Raji (cell line): ENCODE measurements around the gene TMEM125.

Experiments
- POLR2A ChIP-seq: IDR thresholded peaks from 2 replicates; pipeline ENCODE4 v1.6.1; 2011; ENCODE audit warnings: low read depth, low read length, control low read depth; ENCODE audit not compliant: insufficient read depth

TMEM125 gene

DNA sequence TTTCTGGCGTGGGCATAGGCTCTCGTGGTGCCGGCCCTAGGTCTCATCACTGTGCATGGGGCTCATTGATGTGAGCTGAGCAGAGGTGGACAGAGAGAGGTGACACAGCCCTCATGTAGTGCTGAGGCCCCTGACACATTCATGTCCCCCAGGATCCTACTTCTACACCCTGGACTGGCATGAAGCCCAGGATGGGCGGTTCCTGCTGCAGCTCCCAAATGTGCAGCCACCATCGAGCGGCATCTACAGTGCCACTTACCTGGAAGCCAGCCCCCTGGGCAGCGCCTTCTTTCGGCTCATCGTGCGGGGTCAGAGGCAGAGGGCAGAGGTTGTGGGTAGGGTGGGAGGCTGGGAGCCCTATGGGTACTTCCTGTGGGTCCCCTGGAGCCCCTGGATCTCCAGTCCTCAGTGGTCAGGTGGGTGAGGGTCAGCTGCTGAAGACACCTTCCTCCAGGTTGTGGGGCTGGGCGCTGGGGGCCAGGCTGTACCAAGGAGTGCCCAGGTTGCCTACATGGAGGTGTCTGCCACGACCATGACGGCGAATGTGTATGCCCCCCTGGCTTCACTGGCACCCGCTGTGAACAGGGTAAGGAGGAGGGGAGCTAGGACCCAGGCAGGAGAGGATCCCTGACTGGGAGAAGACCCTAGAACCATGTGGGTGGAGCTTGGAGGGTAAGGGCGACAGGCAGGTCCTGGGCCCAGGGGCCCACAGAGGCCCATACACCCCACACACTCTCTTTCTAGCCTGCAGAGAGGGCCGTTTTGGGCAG, 37.1 kb downstream of the TMEM125 start:
- no peak for TF ChIP-seq POLR2A

DNA sequence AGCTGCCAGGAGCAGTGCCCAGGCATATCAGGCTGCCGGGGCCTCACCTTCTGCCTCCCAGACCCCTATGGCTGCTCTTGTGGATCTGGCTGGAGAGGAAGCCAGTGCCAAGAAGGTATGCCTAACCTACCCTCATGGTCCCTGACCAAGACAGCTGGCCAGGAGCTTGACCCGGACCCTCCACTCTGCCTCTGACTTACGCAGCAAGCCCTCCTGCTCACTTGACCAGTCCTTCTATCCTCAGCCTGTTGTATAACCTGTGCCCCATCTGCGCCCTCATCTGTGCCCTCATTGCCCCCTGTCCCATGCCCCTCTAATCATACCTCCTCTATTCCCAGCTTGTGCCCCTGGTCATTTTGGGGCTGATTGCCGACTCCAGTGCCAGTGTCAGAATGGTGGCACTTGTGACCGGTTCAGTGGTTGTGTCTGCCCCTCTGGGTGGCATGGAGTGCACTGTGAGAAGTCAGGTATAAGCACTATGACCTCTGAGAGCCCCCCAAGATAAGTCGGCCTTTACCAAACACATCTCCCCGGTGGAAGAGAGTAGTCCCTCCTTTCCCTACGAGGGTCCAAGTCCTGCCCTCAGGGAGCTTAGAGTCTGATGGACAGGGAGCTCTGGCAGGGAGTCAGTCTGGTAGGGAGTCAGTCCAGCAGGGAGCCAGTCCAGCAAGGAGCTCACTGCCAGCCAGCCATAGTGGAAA, 37.8 kb downstream of the TMEM125 start:
- no peak for TF ChIP-seq POLR2A

DNA sequence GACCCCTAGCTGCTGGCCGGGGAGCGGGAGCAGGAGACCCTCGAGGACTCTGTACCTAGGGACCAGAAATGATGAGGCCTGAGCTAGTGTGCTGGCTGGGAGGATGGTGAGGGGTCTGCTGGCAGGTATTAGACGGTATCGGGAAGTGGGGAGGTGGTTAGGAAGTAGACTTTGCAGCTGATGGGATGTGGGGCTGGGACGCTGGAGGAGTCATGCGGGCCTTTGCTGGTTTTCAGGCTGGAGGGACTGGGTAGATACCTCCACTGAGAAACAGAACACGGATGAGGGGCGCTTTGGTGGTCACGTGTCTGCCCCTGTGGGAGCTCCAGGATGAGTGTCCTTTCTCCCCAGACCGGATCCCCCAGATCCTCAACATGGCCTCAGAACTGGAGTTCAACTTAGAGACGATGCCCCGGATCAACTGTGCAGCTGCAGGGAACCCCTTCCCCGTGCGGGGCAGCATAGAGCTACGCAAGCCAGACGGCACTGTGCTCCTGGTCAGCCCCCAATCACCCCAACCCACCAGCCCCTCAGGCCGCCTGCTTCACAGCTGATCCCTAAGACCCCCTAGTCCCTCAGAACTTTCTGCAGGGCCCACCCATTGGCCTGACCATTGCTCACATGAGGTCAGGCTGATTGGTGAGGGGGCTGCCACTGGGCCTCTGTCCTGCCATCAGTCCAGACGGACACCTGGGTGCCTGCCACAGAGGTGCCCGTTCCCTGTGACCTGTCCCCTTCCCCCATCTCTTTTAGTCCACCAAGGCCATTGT, 39.0 kb downstream of the TMEM125 start:
- no peak for TF ChIP-seq POLR2A

GRCh38 chr1:43309405-43310025, 39.7 kb downstream of the TMEM125 start:
- no peak for TF ChIP-seq POLR2A

GRCh38 chr1:43311521-43311920, 41.7 kb downstream of the TMEM125 start:
- no peak for TF ChIP-seq POLR2A

DNA sequence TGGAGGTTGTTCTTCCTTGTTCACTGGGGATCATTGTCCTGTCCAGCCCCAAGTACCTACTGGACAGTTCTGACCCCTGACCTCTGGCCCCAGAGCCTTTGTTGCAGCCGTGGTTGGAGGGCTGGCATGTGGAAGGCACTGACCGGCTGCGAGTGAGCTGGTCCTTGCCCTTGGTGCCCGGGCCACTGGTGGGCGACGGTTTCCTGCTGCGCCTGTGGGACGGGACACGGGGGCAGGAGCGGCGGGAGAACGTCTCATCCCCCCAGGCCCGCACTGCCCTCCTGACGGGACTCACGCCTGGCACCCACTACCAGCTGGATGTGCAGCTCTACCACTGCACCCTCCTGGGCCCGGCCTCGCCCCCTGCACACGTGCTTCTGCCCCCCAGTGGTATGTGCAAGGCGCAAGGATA, 42.4 kb downstream of the TMEM125 start:
- TF ChIP-seq POLR2A: no peak

GRCh38 chr1:43312663-43313515, 43.1 kb downstream of the TMEM125 start:
- TF ChIP-seq POLR2A: no peak

DNA sequence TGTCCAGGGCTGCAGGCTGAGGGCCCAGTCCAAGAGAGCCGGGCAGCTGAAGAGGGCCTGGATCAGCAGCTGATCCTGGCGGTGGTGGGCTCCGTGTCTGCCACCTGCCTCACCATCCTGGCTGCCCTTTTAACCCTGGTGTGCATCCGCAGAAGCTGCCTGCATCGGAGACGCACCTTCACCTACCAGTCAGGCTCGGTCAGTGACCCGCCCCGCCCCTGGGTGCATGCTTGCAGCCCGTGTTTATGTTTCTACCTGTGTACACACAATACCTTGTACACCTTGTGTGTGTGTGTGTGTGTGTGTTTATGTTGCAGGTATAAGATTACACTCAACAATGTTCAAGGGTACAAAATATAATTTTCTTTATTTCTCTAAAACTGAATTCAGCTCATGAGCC, 44.0 kb downstream of the TMEM125 start:
- TF ChIP-seq POLR2A: no peak

DNA sequence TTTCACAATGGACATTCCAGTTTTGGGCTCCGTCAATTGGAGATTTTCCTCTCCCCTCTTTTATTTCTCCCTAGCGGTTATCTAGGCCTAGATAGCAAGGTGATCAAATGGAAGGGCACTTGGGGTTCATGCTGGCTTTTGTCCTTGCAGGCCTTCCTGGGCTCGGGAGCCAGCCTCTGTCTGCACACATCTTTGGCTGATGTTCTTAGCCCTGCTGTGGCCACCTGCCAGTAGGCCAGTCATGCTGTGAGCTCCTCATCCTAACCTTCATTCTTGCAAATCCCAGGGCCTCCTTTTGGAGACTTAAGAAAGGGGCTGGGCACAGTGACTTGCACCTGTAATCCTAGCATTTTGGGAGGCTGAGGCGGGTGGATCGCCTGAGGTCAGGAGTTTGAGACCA, 44.5 kb downstream of the TMEM125 start:
- TF ChIP-seq POLR2A: no peak

GRCh38 chr1:43315481-43315880, 45.7 kb downstream of the TMEM125 start:
- no peak for TF ChIP-seq POLR2A

DNA sequence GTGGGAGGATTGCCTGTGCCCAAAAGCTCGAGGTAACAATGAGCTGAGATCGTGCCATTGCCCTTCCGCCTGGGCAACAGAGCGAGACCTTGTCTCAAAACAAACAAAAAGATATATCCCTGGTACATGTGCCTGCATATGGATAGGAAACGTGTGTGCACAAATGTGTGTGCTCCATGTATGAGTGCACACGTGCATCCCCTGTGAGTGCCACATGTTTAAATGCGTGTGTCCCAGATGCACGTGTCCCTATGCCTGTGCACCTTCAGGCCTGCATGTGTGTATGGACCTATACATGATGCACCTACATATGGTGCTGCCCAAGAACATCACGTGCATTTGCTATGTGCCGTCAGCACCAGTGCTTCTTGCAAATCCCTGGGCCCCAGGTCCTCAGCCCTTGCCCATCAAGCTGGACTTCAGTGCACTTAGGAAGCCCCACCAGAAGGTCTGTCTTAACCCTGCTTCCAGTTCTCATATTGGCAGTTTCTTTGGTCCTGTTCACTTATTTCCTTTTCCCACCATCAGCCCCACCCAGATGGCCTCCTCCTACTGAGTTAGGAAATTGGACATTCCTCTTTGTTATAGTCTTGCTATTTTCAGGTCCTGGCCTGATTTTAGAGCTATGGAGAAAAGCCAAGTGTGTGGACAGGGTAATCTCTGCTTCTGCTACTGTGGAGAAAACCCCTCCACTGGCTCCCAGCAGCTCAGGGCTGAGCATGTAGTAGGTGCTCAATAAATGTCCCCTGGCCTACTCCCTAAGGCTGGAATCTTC, 46.4 kb downstream of the TMEM125 start:
- TF ChIP-seq POLR2A: no peak

DNA sequence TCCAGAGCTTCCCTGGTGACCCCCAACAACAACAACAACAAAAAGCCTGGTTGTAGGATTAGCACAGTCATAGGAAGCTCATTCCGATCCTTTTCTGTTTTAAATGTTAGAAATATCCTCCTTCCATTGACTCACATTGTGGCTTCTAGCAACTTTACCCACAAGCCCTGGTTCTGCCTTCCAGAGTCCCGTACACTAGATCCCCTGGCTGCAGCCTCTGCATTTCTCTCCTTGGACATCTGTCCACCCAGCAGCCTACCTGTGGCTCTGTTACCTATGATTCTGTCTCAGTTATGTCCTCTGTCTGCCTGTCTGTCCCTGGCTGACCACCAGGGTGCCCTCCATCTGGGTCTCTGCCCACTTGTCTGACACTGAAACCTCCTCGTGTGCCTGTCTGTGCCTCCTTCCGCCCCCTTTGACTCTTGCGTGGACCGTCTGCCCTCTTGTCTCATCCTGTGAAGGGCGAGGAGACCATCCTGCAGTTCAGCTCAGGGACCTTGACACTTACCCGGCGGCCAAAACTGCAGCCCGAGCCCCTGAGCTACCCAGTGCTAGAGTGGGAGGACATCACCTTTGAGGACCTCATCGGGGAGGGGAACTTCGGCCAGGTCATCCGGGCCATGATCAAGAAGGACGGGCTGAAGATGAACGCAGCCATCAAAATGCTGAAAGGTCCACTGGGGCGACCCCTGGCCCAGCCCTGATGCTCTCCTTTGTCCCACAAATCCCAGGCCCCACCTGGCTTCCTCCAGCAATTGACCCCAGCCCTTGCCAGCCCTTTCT, 47.1 kb downstream of the TMEM125 start:
- no peak for TF ChIP-seq POLR2A
